Gastrocnemius medialis (tissue), 4 donors: ENCODE data around the gene WDR91.

ENCODE experiments used
- CTCF ChIP-seq, 5 experiments: fragments of 450-650 bp in 3 of 5; fragments of 200-600 bp in 2 of 5; sonication (generic) in 2 of 5; IDR thresholded peaks in 4 of 5; conservative IDR thresholded peaks in 1 of 5; 1 replicate in 4 of 5; 2 replicates in 1 of 5; pipeline ENCODE4 v1.5.1; 2016 to 2019; ENCODE audit warnings: antibody characterized with exemption in 5 of 5, mild to moderate bottlenecking in 3 of 5, moderate library complexity in 3 of 5
- POLR2A ChIP-seq, 2 donors: fragments of 450-650 bp; IDR thresholded peaks; one replicate each; pipeline ENCODE4 v1.6.1; 2017; ENCODE audit warnings: antibody characterized with exemption in 2 of 2, mild to moderate bottlenecking in 2 of 2, moderate library complexity in 2 of 2

- no peak for TF ChIP-seq CTCF (IDR thresholded peaks at IDR 0.05 in 4 of 5, conservative IDR thresholded peaks at IDR 0.05 in 1 of 5)
- no peak for TF ChIP-seq POLR2A (IDR thresholded peaks at IDR 0.05)
These were observed 31.9 kb downstream of the WDR91 start for GRCh38 chr7:135179321-135179925.
